Endothelial cell of umbilical vein (primary cell): ENCODE results near the gene JADE3. TPM values are rescaled to one million over a fixed set of nuclear protein-coding genes. Genes with fewer than 3 reads are reported as not detected.

Source experiments
- BruUV-seq: library from RNA; stranded (reverse); fragments of 400-500 nt; replicated peaks from 2 replicates; lab custom pipeline; 2021; lab: Mats Ljungman, UMichigan
- CTCF ChIA-PET: fragments of 300-600, 350-600 bp; sonication (Branson Sonifier 250); formaldehyde crosslinking; loops from one replicate; lab custom pipeline; 2021; ENCODE audit warnings: antibody characterized with exemption, inconsistent platforms; lab: Charles Lee
- POLR2A ChIA-PET: fragments of 300-600, 350-600 bp; sonication (Branson Sonifier 250); formaldehyde crosslinking; loops from one replicate; lab custom pipeline; 2021; ENCODE audit warnings: antibody characterized with exemption, inconsistent platforms; lab: Charles Lee
- DNase-seq: peaks from one replicate; pipeline ENCODE4 v3.0.0-alpha.2; 2011; ENCODE audit warnings: low read depth, low spot score
- FAIRE-seq: peaks from 2 replicates; lab custom pipeline; 2011; peaks lifted over from hg19 to GRCh38; lab: Jason Lieb, UNC
- H2AFZ ChIP-seq: 2 replicates; pipeline ENCODE4 v1.6.0; 2012; ENCODE audit warnings: low read depth, low read length, control low read depth, inconsistent platforms
- H3K27ac ChIP-seq: 2 replicates; pipeline ENCODE4 v1.5.1; 2011; ENCODE audit warnings: low read depth, mild to moderate bottlenecking, control low read depth, low read length, moderate library complexity; ENCODE audit not compliant: insufficient read depth
- H3K27me3 ChIP-seq, 2 experiments: 2 replicates each; pipeline versions ENCODE4 v1.6.0 to v1.6.1; 2011; ENCODE audit warnings: low read length in 2 of 2, mixed read lengths in 1 of 2; ENCODE audit not compliant: control insufficient read depth in 2 of 2, insufficient read depth in 2 of 2
- H3K36me3 ChIP-seq, 2 experiments: 2 replicates in 1 of 2; 3 replicates in 1 of 2; pipeline ENCODE4 v1.5.1; 2011; ENCODE audit warnings: low read length in 2 of 2, mild to moderate bottlenecking in 1 of 2, moderate library complexity in 1 of 2; ENCODE audit not compliant: control insufficient read depth in 2 of 2, insufficient read depth in 2 of 2; ENCODE audit errors: extremely low read depth in 1 of 2
- H3K4me1 ChIP-seq: 3 replicates; pipeline ENCODE4 v1.5.1; 2011; ENCODE audit warnings: mild to moderate bottlenecking, low read length; ENCODE audit not compliant: control insufficient read depth, insufficient read depth; ENCODE audit errors: extremely low read depth
- H3K4me2 ChIP-seq: 2 replicates; pipeline ENCODE4 v1.6.1; 2011; ENCODE audit warnings: low read length, control low read depth, mixed read lengths; ENCODE audit not compliant: insufficient read depth
- H3K4me3 ChIP-seq, 3 experiments: fragments of 200-600 bp in 1 of 3; sonication (generic), shearing (Covaris generic) in 1 of 3; replicated peaks in 1 of 3; 2 replicates each; pipeline ENCODE4 v1.5.1; 2011 to 2016; ENCODE audit warnings: control low read depth in 3 of 3, low read length in 3 of 3, mild to moderate bottlenecking in 2 of 3, inconsistent platforms in 1 of 3, low read depth in 1 of 3, moderate library complexity in 1 of 3; ENCODE audit not compliant: insufficient read depth in 1 of 3
- H3K79me2 ChIP-seq: 2 replicates; pipeline ENCODE4 v1.6.0; 2012; ENCODE audit warnings: low read length, inconsistent platforms; ENCODE audit not compliant: control insufficient read depth, insufficient read depth
- H3K9ac ChIP-seq: replicated peaks from 2 replicates; pipeline ENCODE3; 2011; ENCODE audit warnings: low read length, control low read depth; ENCODE audit not compliant: insufficient read depth; ENCODE audit errors: extremely low read depth
- H3K9me1 ChIP-seq: replicated peaks from 3 replicates; pipeline ENCODE4 v1.6.0; 2011; ENCODE audit warnings: mild to moderate bottlenecking, low read length; ENCODE audit not compliant: control insufficient read depth, insufficient read depth; ENCODE audit errors: extremely low read depth
- H3K9me3 ChIP-seq: replicated peaks from 2 replicates; pipeline ENCODE4 v1.5.1; 2012; ENCODE audit warnings: low read length, inconsistent platforms; ENCODE audit not compliant: control insufficient read depth, insufficient read depth
- H4K20me1 ChIP-seq: replicated peaks from 2 replicates; pipeline ENCODE3; 2011; ENCODE audit warnings: mild to moderate bottlenecking, low read length; ENCODE audit not compliant: control insufficient read depth, insufficient read depth; ENCODE audit errors: extremely low read depth
- EZH2 ChIP-seq: IDR thresholded peaks from 2 replicates; pipeline ENCODE4 v1.6.1; 2012; ENCODE audit warnings: borderline replicate concordance, low read depth, mild to moderate bottlenecking, moderate library complexity, low read length, inconsistent platforms; ENCODE audit not compliant: severe bottlenecking
- FOS ChIP-seq: IDR thresholded peaks from 2 replicates; pipeline ENCODE4 v1.6.1; 2011; ENCODE audit warnings: mild to moderate bottlenecking, low read length, moderate library complexity, borderline replicate concordance; ENCODE audit not compliant: insufficient read depth
- GATA2 ChIP-seq: IDR thresholded peaks from 2 replicates; pipeline ENCODE4 v1.7.0; 2011; ENCODE audit warnings: low read depth, mild to moderate bottlenecking, moderate library complexity, mixed read lengths, low read length; ENCODE audit not compliant: insufficient read length, insufficient read depth
- JUN ChIP-seq: IDR thresholded peaks from 2 replicates; pipeline ENCODE4 v1.6.1; 2011; ENCODE audit warnings: borderline replicate concordance, low read depth; ENCODE audit not compliant: insufficient read length, insufficient read depth
- MYC ChIP-seq: IDR thresholded peaks from one replicate; pipeline ENCODE4 v1.6.1; 2011; ENCODE audit warnings: mild to moderate bottlenecking, low read depth, low read length
- POLR2A ChIP-seq: IDR thresholded peaks from 2 replicates; pipeline ENCODE4 v1.6.1; 2012; ENCODE audit warnings: low read depth, mild to moderate bottlenecking, control low read depth, low read length
- POLR2AphosphoS5 ChIP-seq: IDR thresholded peaks from 2 replicates; pipeline ENCODE4 v1.6.1; 2012; ENCODE audit warnings: low read depth, mild to moderate bottlenecking, control low read depth, low read length, moderate library complexity; ENCODE audit not compliant: insufficient read depth
- dilution Hi-C: fragments of 300-500 bp; cut with MboI; formaldehyde crosslinking; loops from one replicate; pipeline ENCODE4 v1.15.0; 2019; ENCODE audit warnings: low sequenced_read_pairs; ENCODE audit not compliant: extremely low pct_ligation_motif_present
- intact Hi-C: fragments of 100-400 bp; cut with micrococcal nuclease; formaldehyde crosslinking; loops from one replicate; pipeline ENCODE4 v1.10.0; 2022
- polyA plus RNA-seq, 4 experiments: library from polyadenylated mRNA; depleted of rRNA in 3 of 4; stranded (reverse) in 3 of 4; unstranded in 1 of 4; fragments of >200 nt; gene quantifications; 2 replicates each; pipeline versions ENCODE4 v1.2.1 to v1.2.3, GENCODE V29; 2011 to 2012; ENCODE audit warnings: missing spikeins in 1 of 4
- total RNA-seq: library from RNA; stranded (reverse); gene quantifications from 2 replicates; pipeline ENCODE4 v1.2.3, GENCODE V29; 2021
- TF ChIP-seq, protein P1 (sequence below), 2 donors: IDR thresholded peaks; 1 replicate in 1 of 2; 2 replicates in 1 of 2; pipeline ENCODE4 v1.5.1; 2011; ENCODE audit warnings: low read length in 2 of 2, mild to moderate bottlenecking in 2 of 2, moderate library complexity in 2 of 2, control low read depth in 1 of 2, inconsistent platforms in 1 of 2, low read depth in 1 of 2; ENCODE audit not compliant: insufficient read depth in 1 of 2; ENCODE audit errors: extremely low read depth in 1 of 2
- TF ChIP-seq, protein P2 (sequence below): IDR thresholded peaks from 2 replicates; pipeline ENCODE4 v1.6.1; 2011; ENCODE audit not compliant: insufficient read depth, insufficient read length

JADE3 gene
- total and polyA plus RNA-seq, 2 donors (not counting 3 experiments of a cell fraction or from before 2014, with no cell fraction given): 4.9 to 18.4 TPM

DNA sequence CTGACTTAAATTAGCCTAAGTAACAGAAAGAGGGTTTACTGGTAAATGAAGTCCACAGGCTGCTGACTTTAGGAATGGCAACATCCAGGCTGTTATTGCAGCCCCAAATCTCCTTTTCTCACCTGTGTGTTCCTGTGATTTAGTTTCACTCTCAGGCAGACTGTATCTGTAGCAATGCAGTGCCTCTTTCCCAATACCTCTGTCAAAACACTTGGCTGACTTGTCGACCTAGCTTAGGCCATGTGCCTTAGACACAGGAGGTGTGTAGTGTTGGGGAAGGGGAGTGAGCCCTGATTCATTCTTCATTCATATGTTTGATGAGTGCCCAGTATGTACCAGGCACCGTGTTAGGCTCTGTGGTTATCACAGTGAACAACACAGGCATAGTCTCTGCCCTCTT is 46.9 kb downstream of the JADE3 start:
- CTCF ChIA-PET: no interaction called here
- no peaks in the 10 kb centered on the region for H3K9me1 ChIP-seq
- peaks cover 3% of the 10 kb centered on the region for H3K4me1 ChIP-seq
- H3K27ac ChIP-seq: no peak overlapping the region
- POLR2A ChIA-PET: interaction anchor here (0.8 kb wide), 1 partner anchor 27 kb away, joined by 3 read pairs; no protein-coding TSS in a partner anchor
- no peak overlapping the region for H3K4me3 ChIP-seq
- FAIRE-seq (no peak), DNase-seq (no peak)
- no peaks in the 10 kb centered on the region for H3K9me3 ChIP-seq
- no TSS peak for BruUV-seq
- H3K9ac ChIP-seq: no peak overlapping the region
- intact Hi-C loops (no loop called here), dilution Hi-C loops (no loop called here)
- no peaks in the 10 kb centered on the region for H4K20me1 ChIP-seq
- H3K79me2 ChIP-seq: peaks cover 2% of the 10 kb centered on the region
- H3K4me2 ChIP-seq: no peak overlapping the region
- H3K36me3 ChIP-seq: no peaks in the 10 kb centered on the region
- no peaks in the 10 kb centered on the region for H3K27me3 ChIP-seq
- TF ChIP-seq GATA2 (no peak), POLR2AphosphoS5 (no peak), FOS (no peak), EZH2 (no peak), MYC (no peak), JUN (no peak), POLR2A (no peak)
- TF ChIP-seq, protein P1, sequence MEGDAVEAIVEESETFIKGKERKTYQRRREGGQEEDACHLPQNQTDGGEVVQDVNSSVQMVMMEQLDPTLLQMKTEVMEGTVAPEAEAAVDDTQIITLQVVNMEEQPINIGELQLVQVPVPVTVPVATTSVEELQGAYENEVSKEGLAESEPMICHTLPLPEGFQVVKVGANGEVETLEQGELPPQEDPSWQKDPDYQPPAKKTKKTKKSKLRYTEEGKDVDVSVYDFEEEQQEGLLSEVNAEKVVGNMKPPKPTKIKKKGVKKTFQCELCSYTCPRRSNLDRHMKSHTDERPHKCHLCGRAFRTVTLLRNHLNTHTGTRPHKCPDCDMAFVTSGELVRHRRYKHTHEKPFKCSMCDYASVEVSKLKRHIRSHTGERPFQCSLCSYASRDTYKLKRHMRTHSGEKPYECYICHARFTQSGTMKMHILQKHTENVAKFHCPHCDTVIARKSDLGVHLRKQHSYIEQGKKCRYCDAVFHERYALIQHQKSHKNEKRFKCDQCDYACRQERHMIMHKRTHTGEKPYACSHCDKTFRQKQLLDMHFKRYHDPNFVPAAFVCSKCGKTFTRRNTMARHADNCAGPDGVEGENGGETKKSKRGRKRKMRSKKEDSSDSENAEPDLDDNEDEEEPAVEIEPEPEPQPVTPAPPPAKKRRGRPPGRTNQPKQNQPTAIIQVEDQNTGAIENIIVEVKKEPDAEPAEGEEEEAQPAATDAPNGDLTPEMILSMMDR (IDR thresholded peaks at IDR 0.05; ENCODE audit: extremely low read depth in 1 of 2, insufficient read depth in 1 of 2, low read depth in 1 of 2, low read length in 2 of 2): no peak
- TF ChIP-seq, protein P2, sequence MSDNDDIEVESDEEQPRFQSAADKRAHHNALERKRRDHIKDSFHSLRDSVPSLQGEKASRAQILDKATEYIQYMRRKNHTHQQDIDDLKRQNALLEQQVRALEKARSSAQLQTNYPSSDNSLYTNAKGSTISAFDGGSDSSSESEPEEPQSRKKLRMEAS: no peak
- no peak overlapping the region for H2AFZ ChIP-seq
